Smooth muscle cell (in vitro differentiated cells): ENCODE measurements around the gene SHISA2. TPM values are rescaled to one million over a fixed set of nuclear protein-coding genes. Genes with fewer than 3 reads are reported as not detected.
A peak's percentile ranks its signal among the peaks of the same experiment; 100 is the strongest.
"Not testable (repeated sequence)": the region's sequence is repeated elsewhere in the genome, so short reads cannot be mapped to it uniquely, and the experiment has no call there.

Experiments used
- DNase-seq: peaks from one replicate; lab custom pipeline; 2025; ENCODE audit not compliant: unreplicated experiment; lab: John Stamatoyannopoulos, UW
- H2AFZ ChIP-seq: fragments of 200-600 bp; sonication (generic); 2 replicates; pipeline ENCODE4 v1.6.0; 2016; ENCODE audit warnings: antibody characterized with exemption, low read depth, mild to moderate bottlenecking
- H3F3A ChIP-seq: fragments of 200-600 bp; sonication (generic); 2 replicates; pipeline ENCODE4 v1.6.0; 2017; ENCODE audit warnings: antibody characterized with exemption, low read depth
- H3K27ac ChIP-seq: fragments of 200-600 bp; sonication (generic); 2 replicates; pipeline ENCODE4 v1.5.1; 2016; ENCODE audit warnings: low read depth, mild to moderate bottlenecking
- H3K27me3 ChIP-seq: fragments of 200-600 bp; sonication (generic); 2 replicates; pipeline ENCODE4 v1.6.1; 2016; ENCODE audit warnings: low read depth, mild to moderate bottlenecking
- H3K36me3 ChIP-seq: fragments of 200-600 bp; sonication (generic); 2 replicates; pipeline ENCODE4 v1.5.1; 2016; ENCODE audit warnings: low read depth
- H3K4me1 ChIP-seq: fragments of 200-600 bp; sonication (generic); 2 replicates; pipeline ENCODE4 v1.5.1; 2016; ENCODE audit warnings: low read depth
- H3K4me2 ChIP-seq: fragments of 200-600 bp; sonication (generic); 2 replicates; pipeline ENCODE4 v1.6.0; 2016; ENCODE audit warnings: mild to moderate bottlenecking
- H3K4me3 ChIP-seq: fragments of 200-600 bp; sonication (generic); 2 replicates; pipeline ENCODE4 v1.5.1; 2016; ENCODE audit warnings: mild to moderate bottlenecking
- H3K79me2 ChIP-seq: fragments of 200-600 bp; sonication (generic); 2 replicates; pipeline ENCODE4 v1.6.0; 2016; ENCODE audit warnings: low read depth, mild to moderate bottlenecking
- H3K9ac ChIP-seq: fragments of 200-600 bp; sonication (generic); 2 replicates; pipeline ENCODE4 v1.6.0; 2016; ENCODE audit warnings: low read depth
- H3K9me3 ChIP-seq: fragments of 200-600 bp; sonication (generic); replicated peaks from 2 replicates; pipeline ENCODE4 v1.5.1; 2016; ENCODE audit warnings: low read depth
- H4K20me1 ChIP-seq: fragments of 200-600 bp; sonication (generic); 2 replicates; pipeline ENCODE4 v1.6.0; 2016; ENCODE audit warnings: low read depth
- CTCF ChIP-seq: fragments of 200-600 bp; sonication (generic); IDR thresholded peaks from 2 replicates; pipeline ENCODE4 v1.5.1; 2017; ENCODE audit warnings: borderline replicate concordance, mild to moderate bottlenecking, antibody characterized with exemption; ENCODE audit not compliant: insufficient read depth, poor library complexity, severe bottlenecking
- WGBS: methylation state at CpG from one replicate; pipeline ENCODE4 v1.1.7; 2016; ENCODE audit warnings: low lambda C conversion rate; 5-methylcytosine and 5-hydroxymethylcytosine counted together
- polyA plus RNA-seq: library from polyadenylated mRNA; unstranded; fragments of >200 nt; fragmentation: Nextera tagmentation; extraction: Ambion mirVana; gene quantifications from 2 replicates; pipeline ENCODE4 v1.2.1, GENCODE V29; 2016
- total RNA-seq: library from RNA; depleted of rRNA; stranded (reverse); fragments of >200 nt; gene quantifications from 2 replicates; pipeline ENCODE4 v1.2.3, GENCODE V29; 2014

SHISA2 gene
- total and polyA plus RNA-seq, 2 experiments from 2014 or later, result 0.14 to 0.81 TPM

- H4K20me1 ChIP-seq, result no peaks in the 10 kb centered on the region
- peaks cover 2% of the 10 kb centered on the region for H3K4me1 ChIP-seq
- no peaks in the 10 kb centered on the region for H3K36me3 ChIP-seq
- no peak for DNase-seq
- H3K4me3 ChIP-seq, result no peak overlapping the region
- H3K27me3 ChIP-seq, result peaks cover 9% of the 10 kb centered on the region
- no peak overlapping the region for H3K27ac ChIP-seq
- 79% methylated on average over 3 of the region's 3 CpGs for WGBS
- no peak overlapping the region for H2AFZ ChIP-seq
- H3K9me3 ChIP-seq, result no peaks in the 10 kb centered on the region
- no peak overlapping the region for H3K4me2 ChIP-seq
- no peak for TF ChIP-seq CTCF
- H3K79me2 ChIP-seq, result no peaks in the 10 kb centered on the region
- no peak overlapping the region for H3K9ac ChIP-seq
- no peaks in the 10 kb centered on the region for H3F3A ChIP-seq
These were observed 15.8 kb upstream of the SHISA2 start for GRCh38 chr13:26067601-26068000.

- H3K4me2 ChIP-seq, H4K20me1 ChIP-seq, H3F3A ChIP-seq, DNase-seq, H3K79me2 ChIP-seq, H3K27ac ChIP-seq, H3K9me3 ChIP-seq, H2AFZ ChIP-seq, H3K4me3 ChIP-seq, H3K9ac ChIP-seq, H3K36me3 ChIP-seq, H3K27me3 ChIP-seq: not testable (repeated sequence)
- H3K4me1 ChIP-seq, result peaks cover 13% of the 10 kb centered on the region
- WGBS, result 93% methylated on average over 7 of the region's 7 CpGs
These were observed 14.7 kb upstream of the SHISA2 start for GRCh38 chr13:26066492-26066891.

DNA sequence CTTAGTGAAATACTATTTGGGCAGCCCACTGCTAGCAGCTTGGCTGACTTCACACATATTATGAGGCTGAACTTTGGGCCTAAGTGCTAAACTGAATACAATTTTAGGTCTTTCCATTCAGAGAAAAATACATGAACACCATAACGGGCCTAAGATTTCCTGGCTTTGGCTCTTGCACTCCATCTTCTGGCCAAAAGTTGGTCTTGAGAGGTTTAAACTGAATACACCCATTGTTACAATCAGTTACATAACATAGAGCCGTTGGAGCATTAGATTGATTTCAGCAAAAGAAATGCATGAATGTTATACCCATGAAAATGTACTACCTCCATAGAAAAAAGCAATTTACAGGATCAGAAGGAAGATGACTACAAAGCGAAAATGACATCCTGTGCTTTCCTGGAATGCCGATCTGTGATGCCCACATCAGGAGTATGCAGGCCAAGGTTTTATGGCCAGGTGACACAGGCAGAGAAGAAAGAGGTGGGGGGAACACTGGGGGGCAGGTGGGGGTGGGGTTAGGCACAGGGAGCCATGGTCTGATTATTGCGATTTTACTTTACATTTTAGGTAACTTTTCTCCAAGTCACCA, 11.1 kb upstream of the SHISA2 start:
- peaks cover 22% of the 10 kb centered on the region for H3K4me1 ChIP-seq
- peaks cover 5% of the 10 kb centered on the region for H3F3A ChIP-seq
- no peak overlapping the region for H3K4me3 ChIP-seq
- DNase-seq, result no peak
- no peak overlapping the region for H3K9ac ChIP-seq
- no peaks in the 10 kb centered on the region for H3K79me2 ChIP-seq
- H4K20me1 ChIP-seq, result no peaks in the 10 kb centered on the region
- WGBS, result 62% methylated on average over 5 of the region's 5 CpGs
- no peaks in the 10 kb centered on the region for H3K9me3 ChIP-seq
- no peaks in the 10 kb centered on the region for H3K36me3 ChIP-seq
- H3K27ac ChIP-seq, result no peak overlapping the region
- no peak overlapping the region for H3K4me2 ChIP-seq
- no peak overlapping the region for H2AFZ ChIP-seq
- peaks cover 16% of the 10 kb centered on the region for H3K27me3 ChIP-seq
- TF ChIP-seq CTCF, result peak; percentile 61

DNA sequence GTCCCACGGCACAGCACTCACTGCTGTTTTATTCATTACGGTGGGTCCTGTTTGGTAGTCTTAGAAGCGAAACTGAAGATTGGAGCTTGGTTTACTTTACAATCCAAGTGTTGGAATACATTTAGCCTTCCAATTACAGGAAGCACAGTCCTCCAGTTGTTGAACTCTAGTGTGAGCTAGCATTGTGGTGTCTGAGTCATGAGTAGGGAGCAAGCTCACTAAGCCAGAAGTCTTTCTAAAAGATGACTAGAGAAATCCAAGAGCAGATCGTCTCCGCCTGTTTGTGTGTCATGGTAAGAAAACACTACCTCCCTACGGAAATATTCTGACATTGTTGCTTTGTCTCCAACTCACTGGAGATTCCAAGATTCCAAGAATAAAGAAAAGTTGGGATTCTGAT, 10.1 kb upstream of the SHISA2 start:
- Histone ChIP-seq H3K79me2 (no peaks in the 10 kb centered on the region), H3K36me3 (no peaks in the 10 kb centered on the region), H3K4me3 (no peak overlapping the region), H2AFZ (peak overlapping the region; percentile 32), H4K20me1 (no peaks in the 10 kb centered on the region), H3K9me3 (no peaks in the 10 kb centered on the region), H3K4me2 (no peak overlapping the region), H3K4me1 (peaks cover 22% of the 10 kb centered on the region), H3K9ac (no peak overlapping the region), H3K27me3 (peaks cover 20% of the 10 kb centered on the region), H3K27ac (peak overlapping the region; percentile 34), H3F3A (peaks cover 5% of the 10 kb centered on the region)
- WGBS, result 50% methylated on average over 6 of the region's 6 CpGs
- TF ChIP-seq CTCF, result no peak
- no peak for DNase-seq
